HG03457 (cell line): Measurements from ENCODE around the gene HAND2.

Experiments
- ATAC-seq: cut with Tn5 transposase; IDR thresholded peaks from one replicate; pipeline ENCODE4 v1.9.1; 2021; ENCODE audit warnings: moderate number of reproducible peaks; ENCODE audit not compliant: unreplicated experiment

Gene HAND2

GRCh38 chr4:173478913-173479283, 51.1 kb downstream of the HAND2 start:
- ATAC-seq = no peak

GRCh38 chr4:173478201-173478912, 51.7 kb downstream of the HAND2 start:
- no peak for ATAC-seq

DNA sequence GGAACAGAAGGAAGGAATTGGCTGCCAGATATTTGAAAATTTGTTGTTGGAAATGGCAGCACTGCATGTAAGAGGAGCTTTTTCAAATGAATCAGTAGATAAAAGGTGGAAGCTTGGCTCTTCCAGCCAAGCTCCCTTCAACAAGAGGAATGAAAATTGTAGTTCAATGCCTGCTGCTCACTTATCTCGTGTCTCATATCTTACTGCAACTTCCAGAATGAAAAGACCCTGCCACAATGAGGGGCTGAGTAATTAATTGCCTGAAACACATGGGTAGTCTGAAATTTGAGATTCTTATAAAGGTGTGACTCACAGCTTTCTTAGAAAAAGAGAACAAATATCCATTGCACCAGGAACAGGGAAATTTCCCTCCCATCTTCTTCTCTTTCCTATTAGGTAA, 53.0 kb downstream of the HAND2 start:
- no peak for ATAC-seq
